Measurements from ENCODE around the gene MACIR. TPM values are rescaled to one million over a fixed set of nuclear protein-coding genes. Genes with fewer than 3 reads are reported as not detected.

Gene MACIR
- total and polyA plus RNA-seq, 10 of the 15 experiments (the other 5 are each of a cell fraction or from before 2014, with no cell fraction given) = 2.1 to 16.1 (median 10.8) TPM

- 1% methylated on average over 3 of the region's 3 CpGs for WGBS (ENCODE audit: insufficient coverage, insufficient replicate concordance, low lambda C conversion rate, missing lambda C conversion rate)
- TF ChIP-seq NFYB (IDR thresholded peaks at IDR 0.05; ENCODE audit: insufficient read depth, low read depth, low read length) (no peak), CUX1 (IDR thresholded peaks at IDR 0.05; ENCODE audit: insufficient replicate concordance, low read depth, low read length) (no peak), ASH2L (IDR thresholded peaks at IDR 0.05; ENCODE audit: borderline replicate concordance, low read depth) (no peak), TCF7 (IDR thresholded peaks at IDR 0.05; ENCODE audit: borderline replicate concordance) (no peak), POU2F2 (IDR thresholded peaks at IDR 0.05; ENCODE audit: borderline replicate concordance, low read depth, low read length) (no peak), ZNF217 (IDR thresholded peaks at IDR 0.05) (peak; percentile 96), POLR2AphosphoS2 (IDR thresholded peaks at IDR 0.05; ENCODE audit: low read depth, low read length) (no peak), CTCF (IDR thresholded peaks at IDR 0.05 in 2 of 3, conservative IDR thresholded peaks at IDR 0.05 in 1 of 3; ENCODE audit: control insufficient read depth in 2 of 3, extremely low read depth in 1 of 3, insufficient read depth in 1 of 3, low read depth in 3 of 3, low read length in 3 of 3) (no peak), MYB (IDR thresholded peaks at IDR 0.05; ENCODE audit: borderline replicate concordance, low read depth, low read length) (no peak), CHD4 (IDR thresholded peaks at IDR 0.05) (no peak), BHLHE40 (IDR thresholded peaks at IDR 0.05; ENCODE audit: borderline replicate concordance in 1 of 2, low read depth in 2 of 2, low read length in 1 of 2) (peak; percentile 51 to 67; a peak in 1 of 4 replicates), EP300 (IDR thresholded peaks at IDR 0.05; ENCODE audit: borderline replicate concordance in 1 of 2, control insufficient read depth in 1 of 2, low read depth in 2 of 2, low read length in 2 of 2) (peak in 1 of 2 experiments; percentile 64; a peak in 2 of 4 replicates), STAT3 (IDR thresholded peaks at IDR 0.05; ENCODE audit: low read depth, low read length) (no peak), ETV6 (conservative IDR thresholded peaks at IDR 0.05 in 1 of 2, IDR thresholded peaks at IDR 0.05 in 1 of 2; ENCODE audit: borderline replicate concordance in 1 of 2, low read depth in 1 of 2) (no peak; a peak in 1 of 4 replicates), NR2C2 (IDR thresholded peaks at IDR 0.05; ENCODE audit: borderline replicate concordance, control insufficient read depth, insufficient read length, low read depth) (no peak), CEBPB (IDR thresholded peaks at IDR 0.05; ENCODE audit: borderline replicate concordance in 1 of 2, low read depth in 2 of 2, low read length in 2 of 2) (no peak)
Measured at GRCh38 chr5:103260951-103261350, 2.4 kb downstream of the MACIR start.

More at GRCh38 chr5:103260951-103261350, 2.4 kb downstream of the MACIR start:
- no peak overlapping the region for H2AFZ ChIP-seq (ENCODE audit: control insufficient read depth, low read depth, low read length)
- peak overlapping the region; percentile 94 for H3K4me2 ChIP-seq (ENCODE audit: control insufficient read depth, insufficient read depth)
- no peak overlapping the region for H3K9ac ChIP-seq (ENCODE audit: control insufficient read depth, insufficient read depth, low read length)
- peak; percentile 75 for FAIRE-seq
- TSS peak; percentile 63 for BruUV-seq (replicated peaks)
- peak overlapping the region; percentile 65 for H3K4me3 ChIP-seq
- no peaks in the 10 kb centered on the region for H3K36me3 ChIP-seq (ENCODE audit: control insufficient read depth in 2 of 2, insufficient read depth in 2 of 2, low read length in 1 of 2)
- H3K9me3 ChIP-seq (replicated peaks; ENCODE audit: control insufficient read depth, insufficient read depth, low read length) = no peaks in the 10 kb centered on the region; the same call in 2 of the 3 replicates
- peaks cover 3% of the 10 kb centered on the region; the same call in 1 of the 2 replicates for H3K4me1 ChIP-seq (ENCODE audit: control insufficient read depth, insufficient read depth, low read length)
- ChIA-PET POLR2A (interaction anchor here (1.3 kb wide), 1 partner anchor 11 kb away, joined by 6 read pairs; no protein-coding TSS in a partner anchor), SMC1A (ENCODE audit: uncharacterized antibody, unreplicated experiment) (interaction anchor here (0.9 to 9.1 kb wide), 3 partner anchors 11 to 301 kb away, joined by 3 to 64 read pairs (median 5); partner anchors contain the start of gene NUDT12), CTCF (interaction anchor here (0.6 to 7.7 kb wide), 4 partner anchors 10 to 215 kb away, joined by 3 to 77 read pairs (median 7); no protein-coding TSS in a partner anchor), RAD21 (ENCODE audit: unreplicated experiment) (interaction anchor here (1.5 to 4.8 kb wide), 2 partner anchors 10 to 665 kb away, joined by 3 to 34 read pairs; no protein-coding TSS in a partner anchor)
- ATAC-seq = peak; percentile 3
- H3K27me3 ChIP-seq (replicated peaks in 1 of 2; ENCODE audit: control insufficient read depth in 2 of 2, insufficient read depth in 2 of 2, low read length in 1 of 2) = no peaks in the 10 kb centered on the region
- 0 out of 2 replicates have a peak overlapping the region, but pooled peaks have one; percentile 33 for H3K27ac ChIP-seq (ENCODE audit: control insufficient read depth, insufficient read depth)
- peak; percentile 53 for DNase-seq (ENCODE audit: low read depth, low spot score)
- in situ Hi-C loops (cut with MboI) (no loop called here), intact Hi-C loops (cut with micrococcal nuclease; ENCODE audit: unreplicated experiment) (no loop called here)
- peaks cover 59% of the 10 kb centered on the region for H3K79me2 ChIP-seq (ENCODE audit: control insufficient read depth, insufficient read depth, low read length)
- H4K20me1 ChIP-seq (ENCODE audit: control insufficient read depth, insufficient read depth) = no peaks in the 10 kb centered on the region
